GM12878 (cell line): ENCODE results near the gene IFI30. TPM values are rescaled to one million over a fixed set of nuclear protein-coding genes. Genes with fewer than 3 reads are reported as not detected.

Experiments
- CBFB ChIP-seq: IDR thresholded peaks from 2 replicates; pipeline ENCODE4 v1.6.1; 2016; ENCODE audit warnings: antibody characterized with exemption, low read depth
- DPF2 ChIP-seq: fragments of 450-650 bp; IDR thresholded peaks from 2 replicates; pipeline ENCODE4 v1.6.1; 2017; ENCODE audit warnings: mild to moderate bottlenecking
- MEF2B ChIP-seq: fragments of 450-650 bp; IDR thresholded peaks from 2 replicates; pipeline ENCODE4 v1.6.1; 2018; ENCODE audit warnings: mild to moderate bottlenecking, moderate library complexity; ENCODE audit not compliant: partially characterized antibody, poor library complexity, severe bottlenecking
- RUNX3 ChIP-seq: IDR thresholded peaks from 2 replicates; pipeline ENCODE4 v1.6.1; 2012; ENCODE audit warnings: low read length, inconsistent platforms
- YY1 ChIP-seq: IDR thresholded peaks from 2 replicates; pipeline ENCODE4 v1.6.1; 2011; ENCODE audit warnings: low read depth, mild to moderate bottlenecking, low read length
- polyA plus RNA-seq, 11 experiments: library from polyadenylated mRNA; depleted of rRNA in 4 of 11; unstranded in 6 of 11; stranded (reverse) in 5 of 11; fragments of >200 nt; fragmentation: Nextera tagmentation in 4 of 11; fragmentation: Illumina TruSeq in 1 of 11; extraction: Ambion mirVana in 4 of 11; extraction: Trizol in 1 of 11; gene quantifications; 1 replicate in 1 of 11; 2 replicates in 10 of 11; pipeline versions ENCODE4 v1.2.1 to v1.2.3, GENCODE V29; 2011 to 2016; ENCODE audit warnings: inconsistent platforms in 2 of 11, missing spikeins in 2 of 11, low read depth in 1 of 11
- total RNA-seq, 4 experiments: library from RNA; depleted of rRNA in 3 of 4; stranded (reverse); fragments of >200 nt in 3 of 4; fragmentation: Illumina TruSeq in 1 of 4; extraction: Trizol in 1 of 4; gene quantifications; 2 replicates each; pipeline versions ENCODE4 v1.2.1 to v1.2.3, GENCODE V29; 2013 to 2021
- TF ChIP-seq, protein P1 (sequence below): IDR thresholded peaks from 2 replicates; pipeline ENCODE4 v1.6.1; 2012; ENCODE audit warnings: mild to moderate bottlenecking, low read depth, low read length
- TF ChIP-seq, protein P2 (sequence below): fragments of 450-650 bp; formaldehyde crosslinking; IDR thresholded peaks from 2 replicates; pipeline ENCODE4 v1.4.0; 2020; ENCODE audit warnings: mild to moderate bottlenecking, moderate library complexity

IFI30 gene
- total and polyA plus RNA-seq, 10 of the 15 experiments (the other 5 are each of a cell fraction or from before 2014, with no cell fraction given): 221 to 1,112 (median 451) TPM

DNA sequence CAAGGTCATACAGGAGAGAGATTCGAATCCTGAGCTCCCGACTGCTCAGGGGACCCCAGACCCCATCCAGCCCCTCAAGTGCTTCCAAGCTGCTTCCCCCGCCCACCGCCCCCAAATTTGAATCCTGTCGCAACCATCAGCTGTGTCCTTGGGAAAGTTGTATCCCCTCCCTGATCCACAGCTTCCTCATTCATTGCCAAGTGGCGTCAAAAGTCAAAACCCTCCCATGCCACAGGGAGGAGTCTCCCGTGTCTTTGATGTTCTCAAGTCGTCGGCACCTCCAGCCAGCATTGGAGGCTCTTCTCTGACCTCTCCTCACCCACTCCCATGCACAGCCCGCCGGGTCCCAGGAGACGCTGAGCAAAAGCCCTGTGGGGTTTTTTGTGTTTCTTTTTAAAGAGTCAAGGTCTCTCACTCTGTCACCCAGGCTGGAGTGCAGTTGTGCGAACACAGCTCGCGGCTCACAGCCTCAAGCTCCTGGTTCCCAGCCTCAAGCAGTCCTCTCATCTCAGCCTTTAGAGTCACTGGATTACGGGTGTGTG is 2.8 kb upstream of the IFI30 start (continued):
- peak; percentile 100 for TF ChIP-seq MEF2B
- 0 out of 2 replicates have a peak, but pooled peaks have one; percentile 6 for TF ChIP-seq YY1
- peak; percentile 33; the same call in 1 of the 2 replicates for TF ChIP-seq RUNX3
- TF ChIP-seq, protein P1, sequence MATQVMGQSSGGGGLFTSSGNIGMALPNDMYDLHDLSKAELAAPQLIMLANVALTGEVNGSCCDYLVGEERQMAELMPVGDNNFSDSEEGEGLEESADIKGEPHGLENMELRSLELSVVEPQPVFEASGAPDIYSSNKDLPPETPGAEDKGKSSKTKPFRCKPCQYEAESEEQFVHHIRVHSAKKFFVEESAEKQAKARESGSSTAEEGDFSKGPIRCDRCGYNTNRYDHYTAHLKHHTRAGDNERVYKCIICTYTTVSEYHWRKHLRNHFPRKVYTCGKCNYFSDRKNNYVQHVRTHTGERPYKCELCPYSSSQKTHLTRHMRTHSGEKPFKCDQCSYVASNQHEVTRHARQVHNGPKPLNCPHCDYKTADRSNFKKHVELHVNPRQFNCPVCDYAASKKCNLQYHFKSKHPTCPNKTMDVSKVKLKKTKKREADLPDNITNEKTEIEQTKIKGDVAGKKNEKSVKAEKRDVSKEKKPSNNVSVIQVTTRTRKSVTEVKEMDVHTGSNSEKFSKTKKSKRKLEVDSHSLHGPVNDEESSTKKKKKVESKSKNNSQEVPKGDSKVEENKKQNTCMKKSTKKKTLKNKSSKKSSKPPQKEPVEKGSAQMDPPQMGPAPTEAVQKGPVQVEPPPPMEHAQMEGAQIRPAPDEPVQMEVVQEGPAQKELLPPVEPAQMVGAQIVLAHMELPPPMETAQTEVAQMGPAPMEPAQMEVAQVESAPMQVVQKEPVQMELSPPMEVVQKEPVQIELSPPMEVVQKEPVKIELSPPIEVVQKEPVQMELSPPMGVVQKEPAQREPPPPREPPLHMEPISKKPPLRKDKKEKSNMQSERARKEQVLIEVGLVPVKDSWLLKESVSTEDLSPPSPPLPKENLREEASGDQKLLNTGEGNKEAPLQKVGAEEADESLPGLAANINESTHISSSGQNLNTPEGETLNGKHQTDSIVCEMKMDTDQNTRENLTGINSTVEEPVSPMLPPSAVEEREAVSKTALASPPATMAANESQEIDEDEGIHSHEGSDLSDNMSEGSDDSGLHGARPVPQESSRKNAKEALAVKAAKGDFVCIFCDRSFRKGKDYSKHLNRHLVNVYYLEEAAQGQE: no peak
- TF ChIP-seq, protein P2, sequence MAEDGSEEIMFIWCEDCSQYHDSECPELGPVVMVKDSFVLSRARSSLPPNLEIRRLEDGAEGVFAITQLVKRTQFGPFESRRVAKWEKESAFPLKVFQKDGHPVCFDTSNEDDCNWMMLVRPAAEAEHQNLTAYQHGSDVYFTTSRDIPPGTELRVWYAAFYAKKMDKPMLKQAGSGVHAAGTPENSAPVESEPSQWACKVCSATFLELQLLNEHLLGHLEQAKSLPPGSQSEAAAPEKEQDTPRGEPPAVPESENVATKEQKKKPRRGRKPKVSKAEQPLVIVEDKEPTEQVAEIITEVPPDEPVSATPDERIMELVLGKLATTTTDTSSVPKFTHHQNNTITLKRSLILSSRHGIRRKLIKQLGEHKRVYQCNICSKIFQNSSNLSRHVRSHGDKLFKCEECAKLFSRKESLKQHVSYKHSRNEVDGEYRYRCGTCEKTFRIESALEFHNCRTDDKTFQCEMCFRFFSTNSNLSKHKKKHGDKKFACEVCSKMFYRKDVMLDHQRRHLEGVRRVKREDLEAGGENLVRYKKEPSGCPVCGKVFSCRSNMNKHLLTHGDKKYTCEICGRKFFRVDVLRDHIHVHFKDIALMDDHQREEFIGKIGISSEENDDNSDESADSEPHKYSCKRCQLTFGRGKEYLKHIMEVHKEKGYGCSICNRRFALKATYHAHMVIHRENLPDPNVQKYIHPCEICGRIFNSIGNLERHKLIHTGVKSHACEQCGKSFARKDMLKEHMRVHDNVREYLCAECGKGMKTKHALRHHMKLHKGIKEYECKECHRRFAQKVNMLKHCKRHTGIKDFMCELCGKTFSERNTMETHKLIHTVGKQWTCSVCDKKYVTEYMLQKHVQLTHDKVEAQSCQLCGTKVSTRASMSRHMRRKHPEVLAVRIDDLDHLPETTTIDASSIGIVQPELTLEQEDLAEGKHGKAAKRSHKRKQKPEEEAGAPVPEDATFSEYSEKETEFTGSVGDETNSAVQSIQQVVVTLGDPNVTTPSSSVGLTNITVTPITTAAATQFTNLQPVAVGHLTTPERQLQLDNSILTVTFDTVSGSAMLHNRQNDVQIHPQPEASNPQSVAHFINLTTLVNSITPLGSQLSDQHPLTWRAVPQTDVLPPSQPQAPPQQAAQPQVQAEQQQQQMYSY (CRISPR knock-in tag): no peak
- peak; percentile 51; the same call in 1 of the 2 replicates for TF ChIP-seq CBFB
- TF ChIP-seq DPF2: peak; percentile 53
- TF ChIP-seq, all 136 proteins: peak for 44
